Measurements from ENCODE around the gene EIF4H. TPM values are rescaled to one million over a fixed set of nuclear protein-coding genes. Genes with fewer than 3 reads are reported as not detected.

The EIF4H gene
- total and polyA plus RNA-seq, 2 experiments from 2014 or later, result 183 to 309 TPM

- Histone ChIP-seq H4K20me1 (replicated peaks; ENCODE audit: insufficient read depth) (peaks cover 32% of the 10 kb centered on the region), H3K9me2 (ENCODE audit: insufficient read depth) (no peaks in the 10 kb centered on the region), H3K4me2 (peak overlapping the region; percentile 94), H3K79me2 (replicated peaks; ENCODE audit: insufficient read depth) (peaks cover 42% of the 10 kb centered on the region), H3K27me3 (ENCODE audit: insufficient read depth) (no peaks in the 10 kb centered on the region), H3F3A (replicated peaks; ENCODE audit: low read depth) (peaks cover 8% of the 10 kb centered on the region), H3K4me1 (ENCODE audit: insufficient read depth) (peaks cover 21% of the 10 kb centered on the region), H2AFZ (peak overlapping the region; percentile 76; the same call in 1 of the 2 replicates), H3K27ac (ENCODE audit: low read depth) (peak overlapping the region; percentile 65), H3K36me3 (ENCODE audit: insufficient read depth) (peaks cover 7% of the 10 kb centered on the region; the same call in 1 of the 2 replicates), H3K4me3 (peak overlapping the region; percentile 81)
- no peaks in the 10 kb centered on the region for H3K9me3 Mint-ChIP-seq
- H3K27ac Mint-ChIP-seq, result peak overlapping the region; percentile 95
- no peak for TF ChIP-seq POLR2AphosphoS5 (IDR thresholded peaks at IDR 0.05; ENCODE audit: low read depth)
- no peak for TF ChIP-seq ZNF114 (CRISPR knock-in tag; IDR thresholded peaks at IDR 0.05)
- TF ChIP-seq EZH2phosphoT487 (IDR thresholded peaks at IDR 0.05; ENCODE audit: unreplicated experiment), result no peak
- TF ChIP-seq CTCF (conservative IDR thresholded peaks at IDR 0.05; ENCODE audit: low read depth in 2 of 2), result no peak
- no peak for TF ChIP-seq CREB1 (CRISPR knock-in tag; IDR thresholded peaks at IDR 0.05; ENCODE audit: low read depth)
- no peak for TF ChIP-seq STAT1 (IDR thresholded peaks at IDR 0.05; ENCODE audit: unreplicated experiment)
- no peak for TF ChIP-seq ETS1 (IDR thresholded peaks at IDR 0.05)
- no peak for TF ChIP-seq ZNF462 (CRISPR knock-in tag; IDR thresholded peaks at IDR 0.05)
- no peak for TF ChIP-seq EZH2 (IDR thresholded peaks at IDR 0.05; ENCODE audit: low read depth, unreplicated experiment)
- no peak for TF ChIP-seq ZNF331 (CRISPR knock-in tag; IDR thresholded peaks at IDR 0.05; ENCODE audit: low read depth)
- TF ChIP-seq JUNB (IDR thresholded peaks at IDR 0.05; ENCODE audit: unreplicated experiment), result no peak
- TF ChIP-seq NANOG (IDR thresholded peaks at IDR 0.05; ENCODE audit: borderline replicate concordance), result no peak
- TF ChIP-seq REST (IDR thresholded peaks at IDR 0.05; ENCODE audit: unreplicated experiment), result no peak
- DNase-seq (ENCODE audit: low spot score) (no peak), ATAC-seq (peak; percentile 39)
- H3K27me3 Mint-ChIP-seq (ENCODE audit: insufficient read depth, low read depth, poor library complexity), result peaks cover 8% of the 10 kb centered on the region
- peaks cover 26% of the 10 kb centered on the region for H3K36me3 Mint-ChIP-seq (ENCODE audit: low read depth)
- H3K4me1 Mint-ChIP-seq, result peaks cover 32% of the 10 kb centered on the region
- peak overlapping the region; percentile 89 for H3K4me3 Mint-ChIP-seq
Measured at GRCh38 chr7:74173491-74173865, 678 bp upstream of the EIF4H start.

Data from GM23338 (cell line).